Astrocyte of the spinal cord (primary cell): ENCODE results near the gene RSBN1L.

Experiments used
- DNase-seq: peaks from one replicate; pipeline ENCODE4 v3.0.0; 2011; ENCODE audit warnings: low read depth, low spot score
- H3K4me3 ChIP-seq: 2 replicates; pipeline ENCODE4 v1.5.1; 2011; ENCODE audit warnings: low read depth, mild to moderate bottlenecking, low read length, moderate library complexity
- in situ Hi-C: cut with HindIII; loops from 2 replicates; pipeline ENCODE4 v1.10.0; 2017; ENCODE audit warnings: low sequenced_read_pairs
- TF ChIP-seq, protein P1 (sequence below): IDR thresholded peaks from 2 replicates; pipeline ENCODE4 v1.5.1; 2012; ENCODE audit warnings: low read depth, mild to moderate bottlenecking, low read length, inconsistent platforms

The RSBN1L gene

DNA sequence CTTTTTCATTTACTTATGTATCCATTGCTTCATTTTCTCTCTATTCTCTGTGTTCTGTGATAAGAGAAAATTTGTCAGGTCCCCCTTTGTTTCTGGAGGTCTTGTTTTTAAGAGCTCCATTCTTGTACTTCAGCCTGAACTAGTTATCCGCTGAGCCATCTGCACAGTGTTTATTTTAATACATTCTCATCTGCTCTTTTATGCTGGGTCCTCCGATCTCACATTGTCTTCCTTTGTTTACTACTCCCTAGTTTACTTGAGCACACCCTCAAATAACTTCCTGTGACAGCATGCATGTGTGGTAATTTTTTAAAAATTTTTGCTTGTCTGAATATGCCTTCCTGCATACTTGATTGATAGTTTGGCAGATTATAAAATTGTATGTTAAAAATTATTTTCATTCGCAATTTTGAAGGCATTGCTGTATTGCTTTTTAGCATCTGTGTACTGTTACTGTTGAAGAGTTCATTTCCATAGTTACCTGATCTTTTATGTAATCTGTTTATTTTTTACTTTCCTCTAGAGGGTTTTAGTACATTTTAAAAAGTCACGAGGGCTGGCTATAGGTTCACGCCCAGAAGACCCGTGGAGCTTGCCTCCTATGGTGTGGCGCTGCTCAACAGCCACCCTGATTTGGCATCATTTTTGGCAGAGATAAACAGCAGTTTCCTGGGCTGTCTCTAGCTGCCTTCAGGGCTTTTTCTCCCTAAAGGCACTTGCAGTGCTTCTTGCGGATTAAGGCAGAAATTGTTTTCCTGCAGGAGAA lies 31.9 kb downstream of the RSBN1L start:
- in situ Hi-C loops, result no loop called here
- DNase-seq, result peak; percentile 38
- no peak overlapping the region for H3K4me3 ChIP-seq
- TF ChIP-seq, protein P1, sequence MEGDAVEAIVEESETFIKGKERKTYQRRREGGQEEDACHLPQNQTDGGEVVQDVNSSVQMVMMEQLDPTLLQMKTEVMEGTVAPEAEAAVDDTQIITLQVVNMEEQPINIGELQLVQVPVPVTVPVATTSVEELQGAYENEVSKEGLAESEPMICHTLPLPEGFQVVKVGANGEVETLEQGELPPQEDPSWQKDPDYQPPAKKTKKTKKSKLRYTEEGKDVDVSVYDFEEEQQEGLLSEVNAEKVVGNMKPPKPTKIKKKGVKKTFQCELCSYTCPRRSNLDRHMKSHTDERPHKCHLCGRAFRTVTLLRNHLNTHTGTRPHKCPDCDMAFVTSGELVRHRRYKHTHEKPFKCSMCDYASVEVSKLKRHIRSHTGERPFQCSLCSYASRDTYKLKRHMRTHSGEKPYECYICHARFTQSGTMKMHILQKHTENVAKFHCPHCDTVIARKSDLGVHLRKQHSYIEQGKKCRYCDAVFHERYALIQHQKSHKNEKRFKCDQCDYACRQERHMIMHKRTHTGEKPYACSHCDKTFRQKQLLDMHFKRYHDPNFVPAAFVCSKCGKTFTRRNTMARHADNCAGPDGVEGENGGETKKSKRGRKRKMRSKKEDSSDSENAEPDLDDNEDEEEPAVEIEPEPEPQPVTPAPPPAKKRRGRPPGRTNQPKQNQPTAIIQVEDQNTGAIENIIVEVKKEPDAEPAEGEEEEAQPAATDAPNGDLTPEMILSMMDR, result no peak

DNA sequence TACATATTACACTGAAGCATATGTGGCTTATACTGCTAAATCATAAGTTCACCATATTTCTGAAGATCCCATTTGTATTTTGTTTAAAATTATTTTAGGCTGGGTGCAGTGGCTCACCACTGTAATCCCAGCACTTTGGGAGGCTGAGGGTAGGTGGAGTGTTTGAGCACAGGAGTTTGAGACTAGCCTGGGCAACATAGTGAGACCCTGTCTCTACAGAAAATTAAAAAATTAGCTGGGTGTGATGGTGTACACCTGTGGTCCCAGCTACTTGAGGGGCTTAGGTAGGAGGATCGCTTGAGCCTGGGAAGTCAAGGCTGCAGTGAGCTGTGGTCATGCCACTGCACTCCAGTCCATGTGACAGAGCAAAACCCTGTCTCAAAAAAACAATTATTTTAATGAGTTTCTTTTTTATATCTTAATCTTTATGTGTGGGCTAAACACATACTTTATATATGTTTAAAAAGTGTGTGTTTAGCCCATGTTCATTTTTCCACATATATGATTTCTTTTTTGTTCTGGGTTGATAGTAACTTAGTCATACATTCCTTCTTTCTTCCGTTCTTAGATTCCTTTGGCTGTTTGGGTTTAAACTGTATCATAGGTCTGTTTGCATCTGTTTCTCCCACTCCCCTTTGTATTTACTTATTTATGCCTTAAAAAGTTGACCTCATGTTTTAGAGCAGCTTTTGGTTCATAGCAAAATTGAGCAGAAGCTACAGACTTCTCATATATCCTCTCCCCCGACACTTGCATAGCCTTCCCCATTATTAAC lies 33.5 kb downstream of the RSBN1L start:
- no peak for DNase-seq
- in situ Hi-C loops, result no loop called here

DNA sequence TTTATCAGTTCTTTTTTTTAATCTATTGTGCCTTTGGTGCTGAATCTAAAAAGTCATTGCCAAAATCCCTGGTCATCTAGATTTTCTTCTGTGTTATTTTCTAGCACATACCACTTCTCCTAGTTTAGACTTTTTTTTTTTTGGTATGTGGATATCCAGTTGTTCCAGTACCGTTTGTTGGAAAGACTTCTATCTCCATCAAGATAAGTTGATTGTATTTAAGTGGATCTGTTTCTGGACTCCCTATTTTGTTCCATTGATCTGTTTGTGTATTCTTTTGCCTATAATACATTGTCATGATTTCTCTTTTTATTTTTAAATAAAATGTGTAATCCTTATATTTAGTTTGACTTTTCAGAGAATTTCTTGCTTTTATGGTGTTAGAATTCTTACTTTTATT lies 35.5 kb downstream of the RSBN1L start:
- TF ChIP-seq, protein P1, result no peak
- no peak for DNase-seq
- H3K4me3 ChIP-seq, result no peak overlapping the region
- in situ Hi-C loops, result no loop called here

More for the DNA sequence above, 33.5 kb downstream of the RSBN1L start:
- TF ChIP-seq, protein P1, result no peak
- no peak overlapping the region for H3K4me3 ChIP-seq

DNA sequence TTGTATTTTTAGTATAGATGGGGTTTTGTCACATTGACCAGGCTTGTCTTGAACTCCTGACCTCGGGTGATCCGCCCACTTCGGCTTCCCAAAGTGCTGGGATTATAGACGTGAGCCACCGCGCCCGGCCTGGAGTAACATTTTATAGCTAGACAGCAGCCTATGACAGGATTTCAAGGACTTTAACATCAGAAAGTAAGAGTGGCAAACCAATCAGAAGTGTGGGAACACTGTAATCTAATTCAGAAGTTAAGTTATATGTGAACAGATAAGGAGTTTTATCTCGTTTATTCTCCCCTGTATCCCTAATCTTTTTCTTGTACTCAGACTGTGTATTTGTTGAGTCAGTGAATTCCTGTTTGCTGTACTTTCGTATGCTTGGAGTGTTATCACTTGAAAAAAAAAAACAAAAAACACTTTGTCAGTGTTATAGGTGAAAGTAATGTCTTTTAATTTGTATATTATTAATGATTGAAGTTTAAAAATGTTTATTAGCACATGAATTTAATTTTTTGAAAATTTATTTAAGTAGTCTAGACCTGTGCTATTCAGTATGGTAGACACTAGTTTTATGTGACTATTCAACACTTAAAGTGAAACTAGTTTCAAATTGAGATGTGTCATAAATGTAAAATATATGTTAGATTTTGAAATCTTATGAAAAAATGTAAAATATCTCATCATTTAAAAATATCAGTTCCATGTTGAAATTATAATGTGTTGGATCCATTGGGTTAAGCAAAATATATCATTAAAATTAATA lies 38.6 kb downstream of the RSBN1L start:
- in situ Hi-C loops, result no loop called here
- TF ChIP-seq, protein P1, result no peak
- no peak overlapping the region for H3K4me3 ChIP-seq
- no peak for DNase-seq

DNA sequence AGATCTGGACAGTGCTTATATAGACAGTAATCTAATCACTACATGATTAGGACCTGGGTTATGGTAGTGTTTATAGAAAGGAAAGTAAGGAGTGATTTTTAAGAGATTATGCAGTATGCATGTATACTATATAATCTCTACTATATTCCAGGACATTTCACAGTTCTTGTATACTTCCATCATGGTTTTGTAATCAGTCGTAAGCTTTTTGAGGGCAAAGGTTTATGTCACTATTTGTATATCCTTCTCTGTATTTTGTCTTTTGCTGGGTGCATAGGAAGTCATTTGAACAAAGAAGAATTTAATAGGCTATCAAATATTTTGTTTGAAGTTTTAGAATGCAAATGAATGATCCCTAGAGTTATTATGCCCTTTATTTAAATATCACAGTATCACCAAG lies 39.2 kb downstream of the RSBN1L start:
- TF ChIP-seq, protein P1, result no peak
- in situ Hi-C loops, result no loop called here
- no peak for DNase-seq
- no peak overlapping the region for H3K4me3 ChIP-seq

DNA sequence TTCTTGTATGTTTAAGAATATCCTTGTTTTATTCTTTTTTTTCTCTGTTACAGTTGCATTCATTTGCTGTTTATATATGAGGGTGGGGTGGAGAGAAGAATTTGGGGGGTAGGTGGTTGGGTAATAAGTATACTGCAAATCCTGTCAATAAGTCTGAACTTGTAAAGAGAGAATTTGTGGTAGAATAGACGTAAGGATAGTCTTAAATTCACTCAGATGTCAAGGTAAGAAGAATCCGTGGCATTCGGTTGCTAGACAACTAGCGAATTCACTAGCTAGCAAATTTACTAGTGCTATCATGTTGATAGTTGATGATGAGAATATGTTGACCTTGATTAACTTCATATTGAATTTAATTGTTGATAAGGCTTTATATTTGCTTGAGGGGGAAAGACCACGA lies 40.7 kb downstream of the RSBN1L start:
- in situ Hi-C loops, result no loop called here
- H3K4me3 ChIP-seq, result no peak overlapping the region
- DNase-seq, result no peak
- TF ChIP-seq, protein P1, result no peak
